ENCODE results near the gene MAGI1. TPM values are rescaled to one million over a fixed set of nuclear protein-coding genes. Genes with fewer than 3 reads are reported as not detected.

MAGI1 gene
- total RNA-seq, 1 donor from 2014 or later = 10.8 TPM

DNA sequence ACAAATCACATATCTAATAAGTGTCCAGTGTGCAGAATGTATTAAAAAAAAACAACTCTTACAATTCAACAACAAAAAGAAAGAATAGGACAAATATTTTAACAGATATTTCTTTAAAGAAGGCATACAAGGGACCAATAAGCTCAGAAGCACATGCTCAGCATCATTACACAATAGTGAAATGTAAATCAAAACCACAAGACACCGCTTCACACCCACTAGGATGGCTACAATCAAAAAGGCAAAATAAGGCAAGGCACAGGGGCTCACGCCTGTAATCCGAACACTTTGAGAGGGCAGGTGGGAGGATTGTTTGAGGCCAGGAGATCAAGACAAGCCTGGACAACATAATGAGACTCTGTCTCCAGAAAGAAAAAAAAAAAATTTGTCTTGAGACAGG is 255.6 kb downstream of the MAGI1 start:
- no peak overlapping the region for H3K27ac Mint-ChIP-seq
- no peaks in the 10 kb centered on the region for H3K9me3 Mint-ChIP-seq
- H3K4me3 Mint-ChIP-seq (ENCODE audit: low read depth) = no peak overlapping the region
- DNase-seq (ENCODE audit: low spot score) = no peak
- H3K4me1 Mint-ChIP-seq (ENCODE audit: low read depth) = no peaks in the 10 kb centered on the region
- H3K36me3 Mint-ChIP-seq (ENCODE audit: low read depth) = no peaks in the 10 kb centered on the region
- H3K27me3 Mint-ChIP-seq (ENCODE audit: low read depth) = no peaks in the 10 kb centered on the region
- intact Hi-C loops (cut with micrococcal nuclease) = no loop called here

DNA sequence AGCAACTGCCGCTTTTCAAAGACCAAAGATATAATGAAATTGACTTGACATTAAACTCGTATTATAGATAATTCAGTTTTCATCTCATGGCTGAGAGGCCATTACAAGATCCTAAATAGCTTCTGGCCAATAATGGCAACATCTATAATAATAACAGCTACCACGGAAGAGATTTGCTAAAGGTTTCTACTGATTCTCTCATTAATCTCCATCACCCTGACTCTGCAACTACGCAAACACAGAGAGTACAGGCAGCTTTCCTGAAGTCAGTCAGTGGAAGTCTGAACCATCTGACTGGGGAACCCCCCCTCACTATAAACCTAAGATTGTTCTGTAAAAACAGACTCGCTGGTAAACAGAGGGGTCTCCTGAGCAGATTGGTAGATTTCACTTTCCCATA is 257.1 kb downstream of the MAGI1 start:
- intact Hi-C loops (cut with micrococcal nuclease) = no loop called here
- no peak for DNase-seq (ENCODE audit: low spot score)
- H3K4me1 Mint-ChIP-seq (ENCODE audit: low read depth) = no peaks in the 10 kb centered on the region
- no peak overlapping the region for H3K4me3 Mint-ChIP-seq (ENCODE audit: low read depth)
- no peak overlapping the region for H3K27ac Mint-ChIP-seq
- no peaks in the 10 kb centered on the region for H3K27me3 Mint-ChIP-seq (ENCODE audit: low read depth)
- no peaks in the 10 kb centered on the region for H3K36me3 Mint-ChIP-seq (ENCODE audit: low read depth)
- no peaks in the 10 kb centered on the region for H3K9me3 Mint-ChIP-seq

DNA sequence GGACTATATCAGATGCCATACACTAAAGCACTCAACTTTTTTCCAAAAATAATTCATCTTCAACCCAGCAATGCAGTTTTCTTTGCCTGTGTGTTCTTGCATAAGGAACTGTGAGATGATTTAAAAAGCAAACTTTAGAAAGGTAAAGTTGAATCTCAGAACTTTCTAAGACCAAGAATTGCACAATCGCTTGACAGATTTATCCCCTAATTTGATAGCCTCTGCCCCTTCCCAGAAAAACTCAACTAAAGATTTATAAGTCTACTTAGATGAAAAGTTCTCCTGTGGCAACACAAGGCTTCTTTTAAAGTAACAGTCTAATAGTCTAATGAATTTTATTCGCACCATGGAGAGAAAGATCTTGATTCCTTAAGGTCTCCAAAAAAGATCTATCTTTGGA is 259.3 kb downstream of the MAGI1 start:
- intact Hi-C loops (cut with micrococcal nuclease) = no loop called here

GRCh38 chr3:65778968-65779367 is 259.8 kb downstream of the MAGI1 start:
- Mint-ChIP-seq H3K27ac (no peak overlapping the region), H3K27me3 (ENCODE audit: low read depth) (no peaks in the 10 kb centered on the region), H3K36me3 (ENCODE audit: low read depth) (no peaks in the 10 kb centered on the region), H3K9me3 (no peaks in the 10 kb centered on the region), H3K4me1 (ENCODE audit: low read depth) (no peaks in the 10 kb centered on the region), H3K4me3 (ENCODE audit: low read depth) (no peak overlapping the region)
- DNase-seq (ENCODE audit: low spot score) = no peak
- intact Hi-C loops (cut with micrococcal nuclease) = no loop called here

More for the DNA sequence above, 259.3 kb downstream of the MAGI1 start:
- Mint-ChIP-seq H3K36me3 (ENCODE audit: low read depth) (no peaks in the 10 kb centered on the region), H3K27me3 (ENCODE audit: low read depth) (no peaks in the 10 kb centered on the region), H3K4me3 (ENCODE audit: low read depth) (no peak overlapping the region), H3K9me3 (no peaks in the 10 kb centered on the region), H3K27ac (no peak overlapping the region), H3K4me1 (ENCODE audit: low read depth) (no peaks in the 10 kb centered on the region)
- no peak for DNase-seq (ENCODE audit: low spot score)

- H3K9me3 Mint-ChIP-seq = no peaks in the 10 kb centered on the region
- H3K4me1 Mint-ChIP-seq (ENCODE audit: low read depth) = no peaks in the 10 kb centered on the region
- H3K27me3 Mint-ChIP-seq (ENCODE audit: low read depth) = no peaks in the 10 kb centered on the region
- H3K27ac Mint-ChIP-seq = no peak overlapping the region
- H3K4me3 Mint-ChIP-seq (ENCODE audit: low read depth) = no peak overlapping the region
- DNase-seq (ENCODE audit: low spot score) = no peak
- intact Hi-C loops (cut with micrococcal nuclease) = no loop called here
- no peaks in the 10 kb centered on the region for H3K36me3 Mint-ChIP-seq (ENCODE audit: low read depth)
These were observed 261.7 kb downstream of the MAGI1 start for GRCh38 chr3:65777050-65777449.

DNA sequence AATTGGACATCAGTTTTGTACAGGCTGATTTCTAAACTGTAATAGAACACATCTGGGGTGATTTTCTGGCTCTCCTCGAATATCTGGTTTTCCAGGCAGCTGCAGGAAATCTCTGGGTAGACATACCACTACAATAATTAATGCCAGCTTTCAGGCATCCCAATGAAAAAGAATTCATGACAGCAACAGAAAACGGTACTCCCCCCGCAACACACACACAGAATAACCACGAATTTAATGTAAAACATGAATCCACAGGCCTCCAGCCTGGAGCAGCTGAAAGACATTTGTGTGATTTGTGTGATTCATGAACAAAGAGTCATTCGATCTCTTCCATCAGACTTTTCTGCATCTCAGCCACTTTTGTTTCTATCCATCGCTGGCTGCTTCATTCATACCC is 262.2 kb downstream of the MAGI1 start:
- Mint-ChIP-seq H3K9me3 (no peaks in the 10 kb centered on the region), H3K27ac (no peak overlapping the region), H3K36me3 (ENCODE audit: low read depth) (no peaks in the 10 kb centered on the region), H3K4me1 (ENCODE audit: low read depth) (no peaks in the 10 kb centered on the region), H3K27me3 (ENCODE audit: low read depth) (no peaks in the 10 kb centered on the region), H3K4me3 (ENCODE audit: low read depth) (no peak overlapping the region)
- intact Hi-C loops (cut with micrococcal nuclease) = no loop called here
- DNase-seq (ENCODE audit: low spot score) = no peak

GRCh38 chr3:65776081-65776480 is 262.6 kb downstream of the MAGI1 start:
- no peak for DNase-seq (ENCODE audit: low spot score)
- Mint-ChIP-seq H3K27ac (no peak overlapping the region), H3K36me3 (ENCODE audit: low read depth) (no peaks in the 10 kb centered on the region), H3K4me3 (ENCODE audit: low read depth) (no peak overlapping the region), H3K9me3 (no peaks in the 10 kb centered on the region), H3K4me1 (ENCODE audit: low read depth) (no peaks in the 10 kb centered on the region), H3K27me3 (ENCODE audit: low read depth) (no peaks in the 10 kb centered on the region)
- intact Hi-C loops (cut with micrococcal nuclease) = no loop called here

GRCh38 chr3:65772758-65773157 is 266.0 kb downstream of the MAGI1 start:
- H3K27ac Mint-ChIP-seq = no peak overlapping the region
- no peaks in the 10 kb centered on the region for H3K9me3 Mint-ChIP-seq
- intact Hi-C loops (cut with micrococcal nuclease) = no loop called here
- no peaks in the 10 kb centered on the region for H3K4me1 Mint-ChIP-seq (ENCODE audit: low read depth)
- H3K36me3 Mint-ChIP-seq (ENCODE audit: low read depth) = no peaks in the 10 kb centered on the region
- no peak for DNase-seq (ENCODE audit: low spot score)
- H3K27me3 Mint-ChIP-seq (ENCODE audit: low read depth) = no peaks in the 10 kb centered on the region
- no peak overlapping the region for H3K4me3 Mint-ChIP-seq (ENCODE audit: low read depth)

DNA sequence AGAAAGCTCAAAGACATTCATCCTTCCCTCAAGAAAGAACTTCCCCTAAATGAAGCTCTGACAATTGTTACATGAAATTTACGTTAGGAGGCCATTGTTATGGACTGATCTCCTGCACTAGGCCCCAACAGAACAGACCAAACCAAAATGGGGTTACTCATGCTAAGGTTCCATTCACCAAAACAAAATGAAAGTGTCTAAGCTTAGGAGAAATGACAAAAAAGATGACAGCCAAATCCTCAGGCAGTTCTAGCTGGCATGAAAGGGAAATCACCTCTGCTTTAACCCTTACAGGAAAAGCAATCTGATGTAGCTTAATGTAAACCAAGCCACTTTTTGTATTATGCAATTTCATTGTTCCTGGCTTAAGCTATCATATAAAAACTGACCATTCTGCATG is 271.2 kb downstream of the MAGI1 start:
- Mint-ChIP-seq H3K4me3 (ENCODE audit: low read depth) (no peak overlapping the region), H3K27me3 (ENCODE audit: low read depth) (no peaks in the 10 kb centered on the region), H3K27ac (no peak overlapping the region), H3K4me1 (ENCODE audit: low read depth) (no peaks in the 10 kb centered on the region), H3K36me3 (ENCODE audit: low read depth) (no peaks in the 10 kb centered on the region), H3K9me3 (no peaks in the 10 kb centered on the region)
- no peak for DNase-seq (ENCODE audit: low spot score)
- intact Hi-C loops (cut with micrococcal nuclease) = no loop called here

DNA sequence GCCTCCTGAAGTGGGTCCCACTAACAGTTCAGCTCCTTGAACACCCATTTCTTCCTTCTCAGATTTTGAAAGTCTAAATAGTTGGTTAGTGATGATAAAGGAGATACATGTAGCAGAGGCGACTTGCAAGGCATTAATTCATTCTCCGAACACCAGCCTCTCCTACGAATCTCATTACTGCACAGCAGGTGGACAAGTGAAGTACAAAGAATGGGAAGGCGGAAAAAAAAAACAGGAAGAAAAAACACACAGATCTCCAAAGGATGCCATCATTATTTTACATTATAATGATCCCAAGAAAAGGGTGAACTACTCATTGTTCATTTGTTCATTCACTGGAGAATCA is 276.5 kb downstream of the MAGI1 start:
- H3K36me3 Mint-ChIP-seq (ENCODE audit: low read depth) = no peaks in the 10 kb centered on the region
- intact Hi-C loops (cut with micrococcal nuclease) = no loop called here
- H3K4me3 Mint-ChIP-seq (ENCODE audit: low read depth) = no peak overlapping the region

DNA sequence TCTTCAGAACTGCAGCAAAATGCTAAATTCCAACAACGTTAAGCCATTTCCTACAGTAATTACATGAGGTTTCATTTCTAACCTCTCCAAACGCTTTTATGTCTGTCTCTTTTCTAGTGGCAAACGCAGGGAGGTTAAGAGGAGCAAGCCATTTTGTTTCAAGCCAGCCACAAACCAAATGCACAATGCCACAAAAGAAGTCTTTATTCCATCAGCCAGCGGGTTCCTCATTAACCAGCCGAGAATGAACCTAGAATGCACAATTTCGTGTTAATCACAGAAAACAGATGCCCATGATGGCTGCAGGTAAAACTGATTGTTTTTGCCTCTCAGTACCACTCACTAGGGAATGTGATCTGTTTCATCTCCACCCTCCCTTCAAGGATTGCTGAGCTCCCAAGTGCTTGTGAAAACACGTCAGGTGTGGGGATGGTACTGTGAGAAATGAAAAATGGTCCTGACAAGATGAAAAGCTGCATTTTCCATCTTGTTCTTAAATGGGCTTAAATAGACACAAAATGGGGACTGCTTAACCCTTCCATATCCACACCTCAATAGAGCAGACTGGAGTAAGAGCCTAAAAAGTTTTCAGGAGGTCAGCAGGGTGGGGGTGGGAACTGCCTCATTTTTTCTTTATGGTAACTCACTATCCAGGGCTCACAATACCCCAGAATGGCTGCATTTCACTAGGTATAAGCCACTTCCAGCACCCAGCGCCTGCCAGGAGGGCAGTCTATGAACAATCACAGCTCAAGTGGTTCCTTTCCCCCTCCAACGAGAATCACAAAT is 277.1 kb downstream of the MAGI1 start:
- no peak for DNase-seq (ENCODE audit: low spot score)
- Mint-ChIP-seq H3K36me3 (ENCODE audit: low read depth) (no peaks in the 10 kb centered on the region), H3K27me3 (ENCODE audit: low read depth) (no peaks in the 10 kb centered on the region), H3K9me3 (no peaks in the 10 kb centered on the region), H3K27ac (no peak overlapping the region), H3K4me3 (ENCODE audit: low read depth) (no peak overlapping the region), H3K4me1 (ENCODE audit: low read depth) (no peaks in the 10 kb centered on the region)
- intact Hi-C loops (cut with micrococcal nuclease) = no loop called here

More for the DNA sequence above, 276.5 kb downstream of the MAGI1 start:
- Mint-ChIP-seq H3K9me3 (no peaks in the 10 kb centered on the region), H3K27me3 (ENCODE audit: low read depth) (no peaks in the 10 kb centered on the region), H3K4me1 (ENCODE audit: low read depth) (no peaks in the 10 kb centered on the region), H3K27ac (no peak overlapping the region)
- no peak for DNase-seq (ENCODE audit: low spot score)

- H3K36me3 Mint-ChIP-seq (ENCODE audit: low read depth) = no peaks in the 10 kb centered on the region
- H3K4me1 Mint-ChIP-seq (ENCODE audit: low read depth) = no peaks in the 10 kb centered on the region
- H3K4me3 Mint-ChIP-seq (ENCODE audit: low read depth) = no peak overlapping the region
- H3K9me3 Mint-ChIP-seq = no peaks in the 10 kb centered on the region
- DNase-seq (ENCODE audit: low spot score) = no peak
- no peaks in the 10 kb centered on the region for H3K27me3 Mint-ChIP-seq (ENCODE audit: low read depth)
- H3K27ac Mint-ChIP-seq = no peak overlapping the region
- intact Hi-C loops (cut with micrococcal nuclease) = no loop called here
These were observed 279.7 kb downstream of the MAGI1 start for GRCh38 chr3:65758876-65759598.

DNA sequence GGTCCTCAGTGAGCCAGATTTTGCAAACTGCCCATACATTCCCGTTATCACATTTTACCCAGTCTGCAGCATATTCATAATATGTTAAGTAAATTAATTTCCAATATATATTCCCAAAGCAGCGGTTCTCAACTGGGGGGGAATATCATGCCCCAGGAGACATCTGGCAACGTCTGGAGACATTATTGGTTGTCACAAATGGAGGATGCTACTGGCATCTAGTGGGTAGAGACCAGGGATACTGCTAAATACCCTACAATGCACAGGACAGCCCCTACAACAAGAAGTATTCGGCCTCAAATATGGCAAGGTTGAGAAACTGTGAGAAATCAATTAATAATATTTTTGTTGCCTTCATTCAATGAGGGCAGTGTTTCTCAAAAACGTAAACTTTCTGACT is 280.3 kb downstream of the MAGI1 start:
- DNase-seq (ENCODE audit: low spot score) = no peak
- no peaks in the 10 kb centered on the region for H3K36me3 Mint-ChIP-seq (ENCODE audit: low read depth)
- no peaks in the 10 kb centered on the region for H3K4me1 Mint-ChIP-seq (ENCODE audit: low read depth)
- no peak overlapping the region for H3K4me3 Mint-ChIP-seq (ENCODE audit: low read depth)
- no peaks in the 10 kb centered on the region for H3K27me3 Mint-ChIP-seq (ENCODE audit: low read depth)
- H3K27ac Mint-ChIP-seq = no peak overlapping the region
- intact Hi-C loops (cut with micrococcal nuclease) = no loop called here
- no peaks in the 10 kb centered on the region for H3K9me3 Mint-ChIP-seq
